ENCODE measurements around the gene NABP1.
A peak's percentile ranks its signal among the peaks of the same experiment; 100 is the strongest.

Gene NABP1

DNA sequence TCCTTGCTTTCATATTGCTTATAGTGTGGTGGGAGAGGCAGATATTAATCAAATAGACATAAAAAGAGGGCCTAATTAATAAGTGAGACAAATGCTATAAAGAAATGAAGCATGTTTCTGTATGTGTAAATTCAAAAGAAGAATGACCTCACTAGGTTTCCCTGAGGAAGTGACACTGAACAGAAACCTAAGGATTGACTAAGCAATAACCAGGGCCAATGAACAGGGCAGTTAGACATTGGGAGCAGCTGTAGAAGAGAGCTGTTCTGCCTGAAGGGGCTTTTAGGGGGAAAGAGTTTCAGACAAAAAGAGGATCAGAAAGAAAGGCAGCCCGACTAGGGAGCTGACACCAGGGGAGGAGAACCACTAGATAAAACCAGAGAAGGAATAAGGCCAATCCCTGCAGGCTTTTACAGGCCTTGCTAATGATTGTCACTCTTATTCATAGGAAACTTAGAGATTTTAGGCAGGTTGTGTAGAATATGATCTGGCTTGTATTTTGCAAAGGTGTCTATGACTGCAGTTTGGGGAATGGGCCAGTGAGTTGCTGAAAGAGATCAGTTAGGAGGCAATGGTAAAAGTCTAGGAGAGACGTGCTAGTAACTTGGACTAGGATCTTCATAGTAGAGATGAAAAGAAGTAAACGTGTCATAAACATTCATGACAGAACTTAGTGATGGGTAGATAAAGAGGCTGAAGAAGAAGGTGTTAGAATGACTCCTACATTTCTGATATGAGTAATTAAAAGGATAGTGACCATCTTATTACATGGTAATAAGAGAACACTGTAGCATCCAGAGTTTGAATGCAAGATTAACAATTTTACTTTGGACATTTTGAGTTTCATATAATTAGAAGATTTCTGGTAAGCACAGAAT, 26.8 kb upstream of the NABP1 start:
- DNase-seq: no peak

DNA sequence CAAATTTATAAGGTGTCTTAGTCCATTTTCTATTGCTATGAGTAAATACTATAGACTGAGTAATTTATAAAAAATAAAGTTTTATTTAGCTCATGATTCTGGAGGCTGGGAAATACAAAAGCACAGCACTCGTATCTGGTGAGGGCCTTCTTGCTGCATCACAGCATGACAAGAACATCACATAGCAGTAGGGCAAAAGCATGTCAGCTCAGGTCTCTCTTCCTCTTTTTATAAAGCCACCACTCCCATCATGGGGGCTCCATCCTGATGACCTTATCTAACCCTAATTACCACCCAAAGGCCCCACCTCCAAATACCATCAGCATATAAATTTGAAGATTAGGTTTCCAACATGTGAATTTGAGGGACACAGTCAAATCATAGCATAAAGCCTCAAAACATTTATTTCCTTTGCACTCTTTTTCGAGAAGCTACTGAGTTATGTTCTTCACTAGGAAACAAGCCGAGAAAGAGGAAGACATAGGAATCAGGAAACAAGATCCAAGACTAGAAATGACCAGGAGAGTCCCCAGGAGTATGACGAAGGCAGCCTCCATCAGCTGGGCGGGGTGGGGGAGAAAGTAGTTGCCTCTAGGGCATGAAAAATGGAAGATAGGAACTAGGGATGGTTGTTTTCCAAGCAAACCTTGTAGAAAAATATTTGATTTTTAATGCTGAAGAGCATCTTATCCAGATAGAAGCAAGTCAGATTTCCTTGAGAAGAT, 24.1 kb upstream of the NABP1 start:
- no peak for DNase-seq

DNA sequence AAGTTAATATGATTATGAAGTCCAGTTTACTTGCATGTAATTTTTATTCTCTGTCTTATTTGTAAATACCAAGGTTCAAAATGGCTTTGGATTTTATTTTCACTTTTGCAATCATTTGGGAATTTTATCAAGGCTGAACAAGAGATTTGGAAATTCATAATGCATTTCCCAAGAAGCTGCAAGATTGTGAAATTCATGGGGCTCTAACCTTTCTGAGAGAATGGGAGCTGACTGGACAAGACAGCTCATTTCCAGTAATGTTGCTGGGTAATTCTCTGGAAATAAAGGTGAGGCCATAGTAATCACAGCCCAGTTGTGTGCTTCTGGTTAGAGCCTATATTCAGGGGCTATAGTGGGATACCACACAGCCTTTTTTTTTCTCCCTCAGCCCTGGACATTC, 21.5 kb upstream of the NABP1 start:
- no peak for DNase-seq

DNA sequence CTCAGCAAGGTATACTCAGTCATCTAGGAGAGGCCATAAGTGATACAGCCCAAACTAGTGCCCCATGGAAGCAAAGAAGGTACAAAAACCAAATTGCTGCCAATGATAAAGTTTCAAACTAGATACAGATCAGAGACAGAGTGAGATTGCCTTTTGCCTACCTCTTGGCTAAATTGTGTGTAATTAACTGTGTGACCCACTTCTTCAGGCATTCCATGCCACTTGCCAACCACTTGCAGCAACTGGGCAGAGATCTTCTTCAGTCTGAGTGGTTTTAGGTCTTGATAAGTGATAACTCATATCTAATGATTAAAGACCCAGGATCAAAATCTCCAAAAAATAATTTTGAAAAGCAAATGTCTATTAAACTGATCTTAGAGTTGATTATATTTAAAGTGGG, 21.1 kb upstream of the NABP1 start:
- DNase-seq: no peak

DNA sequence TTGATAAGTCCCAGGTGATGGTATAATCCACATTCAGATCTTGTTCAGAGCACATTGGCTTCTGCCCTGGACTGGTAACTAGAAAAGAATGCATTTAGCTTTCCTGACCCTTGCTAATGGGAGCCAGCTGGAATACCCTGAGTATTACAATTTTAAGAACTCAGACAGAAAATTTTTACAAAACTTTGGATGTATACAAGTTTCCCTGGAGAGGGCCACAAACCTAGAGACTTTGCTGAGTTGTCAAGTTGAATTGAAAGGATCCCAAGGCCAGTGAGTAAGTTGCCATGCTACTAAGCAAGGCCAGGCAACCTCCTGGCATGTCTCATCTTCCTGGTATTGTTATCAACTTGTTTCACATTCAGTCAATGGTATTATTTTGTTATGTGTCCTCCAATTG, 20.0 kb upstream of the NABP1 start:
- DNase-seq: no peak

- no peak for DNase-seq
Measured at GRCh38 chr2:191659198-191659597, 18.7 kb upstream of the NABP1 start.

- no peak for DNase-seq
Measured at GRCh38 chr2:191660575-191660974, 17.4 kb upstream of the NABP1 start.

- DNase-seq: no peak
Measured at GRCh38 chr2:191661097-191661924, 16.6 kb upstream of the NABP1 start.

DNA sequence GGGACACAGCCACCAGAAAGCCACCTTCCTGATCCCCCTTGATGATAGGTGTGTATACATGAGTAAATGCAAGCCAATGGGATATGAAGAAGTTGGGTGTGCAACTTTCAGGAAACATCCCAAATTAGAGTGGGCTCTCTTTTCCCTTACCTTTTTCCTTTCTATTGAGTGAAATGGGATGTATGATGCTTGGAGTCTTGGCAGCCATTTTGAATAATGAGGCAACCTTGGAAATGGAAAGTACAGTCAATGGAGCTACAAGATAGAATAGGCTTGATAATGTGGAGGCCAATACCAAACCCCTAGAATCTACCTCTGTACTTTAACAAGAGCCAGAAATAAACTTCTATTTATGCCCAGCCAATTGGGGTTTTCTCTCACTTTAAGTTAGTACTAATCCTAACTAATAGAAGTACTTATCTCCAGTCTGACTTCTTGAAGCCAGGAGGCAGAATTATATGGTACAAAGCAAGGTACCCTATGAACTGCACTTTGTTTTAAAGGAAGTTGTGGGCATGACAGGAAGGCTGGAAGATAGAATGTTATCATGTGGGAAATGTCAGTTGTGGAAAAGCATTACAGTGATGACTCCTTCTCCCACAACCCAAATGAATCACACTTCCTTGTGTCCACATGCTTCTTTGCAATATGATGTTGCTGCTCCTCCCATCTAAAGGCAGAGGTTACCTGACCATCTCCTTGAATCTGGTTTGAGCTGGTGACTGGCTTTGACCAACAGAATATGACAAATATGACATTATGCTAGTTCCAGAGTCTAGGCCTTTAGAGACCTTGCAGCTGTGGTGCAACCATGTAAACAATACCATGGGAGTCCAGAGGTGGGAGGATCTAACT, 12.9 kb upstream of the NABP1 start:
- DNase-seq: no peak

- no peak for DNase-seq
Measured at GRCh38 chr2:191666226-191666625, 11.7 kb upstream of the NABP1 start.

DNA sequence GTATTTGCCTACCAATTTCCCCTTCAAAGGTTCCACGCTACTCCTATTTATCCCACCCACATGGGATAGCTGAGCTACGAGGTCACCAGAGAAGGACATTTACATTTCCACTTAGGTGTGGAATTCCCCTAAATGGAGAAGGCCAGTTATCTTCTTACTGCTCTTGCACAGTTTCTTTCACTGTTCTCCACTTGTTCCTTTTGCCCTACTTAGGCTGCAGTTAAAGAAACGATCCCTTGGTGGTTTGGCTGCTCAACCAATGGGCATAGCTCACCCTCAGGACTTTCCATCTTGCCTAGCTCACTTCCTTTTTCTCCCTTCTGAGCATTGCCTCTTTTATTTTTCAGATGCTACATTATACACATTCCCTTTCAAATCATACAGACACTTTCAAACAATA, 11.2 kb upstream of the NABP1 start:
- DNase-seq: no peak

GRCh38 chr2:191670076-191670475, 7.9 kb upstream of the NABP1 start:
- no peak for DNase-seq

GRCh38 chr2:191670787-191671186, 7.1 kb upstream of the NABP1 start:
- DNase-seq: no peak

DNA sequence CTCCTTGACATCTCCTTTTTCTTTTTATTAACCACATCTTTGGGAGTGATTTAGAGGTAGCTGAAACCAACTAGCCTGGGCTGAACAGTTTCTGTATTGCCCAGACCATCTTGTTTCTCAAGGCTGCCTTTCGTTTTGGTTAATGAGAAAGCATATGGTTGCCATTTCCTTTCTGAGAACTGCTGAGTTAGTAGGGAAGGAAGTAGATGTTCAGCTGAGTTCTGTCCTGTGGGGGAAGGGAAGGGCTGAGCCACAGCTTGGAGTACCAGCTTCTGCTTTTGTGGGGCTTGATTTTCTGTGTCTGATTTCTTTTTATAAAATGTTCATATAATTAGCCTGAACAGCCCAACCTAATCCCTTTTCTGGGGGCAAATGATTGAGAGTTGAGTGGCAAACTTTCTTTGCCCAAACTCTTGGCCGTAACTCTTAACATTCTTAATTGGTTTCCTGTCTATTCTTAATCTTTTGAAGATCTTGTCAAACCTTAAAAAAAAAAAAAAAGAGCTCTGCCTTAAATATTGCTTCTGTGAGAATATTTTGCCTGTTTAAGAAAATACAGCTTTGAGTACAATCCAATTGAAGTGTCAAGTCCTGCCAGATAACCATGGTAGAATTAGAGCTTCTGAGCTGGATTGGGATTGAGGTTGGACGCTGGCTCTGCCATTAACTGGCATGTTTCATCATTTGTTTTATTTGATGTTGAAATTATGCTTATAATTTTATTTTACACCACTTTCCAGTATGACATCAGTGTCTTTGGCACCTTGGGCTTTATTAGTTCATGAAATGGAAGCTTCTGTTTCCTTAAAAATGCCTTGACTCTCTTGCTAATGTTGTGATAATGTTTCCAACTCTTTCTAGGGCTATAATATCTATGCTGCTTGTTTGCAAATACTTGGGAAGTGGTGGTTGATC, 1.9 kb upstream of the NABP1 start:
- no peak for DNase-seq

GRCh38 chr2:191676790-191677645, 918 bp upstream of the NABP1 start:
- DNase-seq: peak in 1 of 2 experiments; percentile 40

- DNase-seq: peak in 1 of 2 experiments; percentile 41
Measured at GRCh38 chr2:191678437-191679100, 633 bp downstream of the NABP1 start.

DNA sequence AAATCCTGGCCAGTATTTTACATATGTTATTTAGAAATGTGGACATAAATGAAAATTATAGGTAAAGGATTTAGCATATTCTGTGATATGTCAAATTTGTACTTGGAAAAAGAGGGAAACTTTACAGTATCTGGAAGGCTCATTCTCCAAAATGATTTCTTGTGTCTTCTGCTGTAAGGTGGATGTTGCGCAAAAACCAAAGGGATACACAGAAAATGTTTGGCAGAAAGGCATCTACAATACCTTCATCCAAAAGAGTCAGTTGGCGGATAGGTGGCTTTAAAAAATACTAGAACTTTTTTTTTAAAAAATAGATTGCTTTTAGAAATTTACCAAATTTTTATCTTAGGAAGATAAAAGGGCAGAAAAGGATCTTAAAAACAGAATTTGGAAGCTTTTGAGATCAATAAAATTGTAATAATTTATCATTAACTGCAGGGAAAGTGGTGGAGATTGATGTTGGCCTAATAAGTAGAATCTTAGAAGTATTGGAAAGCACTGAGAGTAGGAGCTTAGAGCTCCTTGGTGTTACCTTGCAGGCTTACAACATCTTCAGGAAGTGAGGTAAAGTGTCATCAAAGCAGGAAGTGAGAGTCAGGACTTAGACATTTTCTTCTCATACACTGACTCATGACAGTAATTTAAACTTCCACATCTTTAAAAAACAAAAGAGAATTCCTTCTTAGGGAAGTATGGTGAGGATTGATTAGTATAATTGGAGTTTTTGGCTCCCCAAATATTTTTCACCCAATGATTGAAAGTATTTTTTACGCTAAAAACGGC, 2.1 kb downstream of the NABP1 start:
- DNase-seq: peak in 1 of 2 experiments; percentile 8

DNA sequence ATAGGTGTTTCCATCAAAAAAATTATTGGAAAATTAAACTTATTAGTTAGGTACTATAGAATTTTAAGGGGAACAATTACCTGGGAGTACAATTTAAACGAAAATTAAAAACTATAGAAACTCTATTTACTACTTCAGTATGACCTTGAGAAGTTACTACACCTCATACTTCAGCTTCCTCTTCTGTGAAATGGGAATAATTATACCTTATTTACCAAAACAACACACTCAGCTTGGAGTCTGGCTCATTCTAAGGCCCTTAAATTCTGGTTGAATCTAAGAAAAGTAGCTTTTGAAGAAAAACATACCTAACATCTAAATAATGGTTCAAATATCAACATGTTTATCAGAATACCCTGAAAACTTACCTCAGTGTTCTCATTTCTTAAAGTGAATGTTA, 2.7 kb downstream of the NABP1 start:
- no peak for DNase-seq

GRCh38 chr2:191682126-191682525, 4.2 kb downstream of the NABP1 start:
- DNase-seq: no peak

Measured in NCI-H446 (cell line).